ENCODE results near the gene BSCL2.

Gene BSCL2

DNA sequence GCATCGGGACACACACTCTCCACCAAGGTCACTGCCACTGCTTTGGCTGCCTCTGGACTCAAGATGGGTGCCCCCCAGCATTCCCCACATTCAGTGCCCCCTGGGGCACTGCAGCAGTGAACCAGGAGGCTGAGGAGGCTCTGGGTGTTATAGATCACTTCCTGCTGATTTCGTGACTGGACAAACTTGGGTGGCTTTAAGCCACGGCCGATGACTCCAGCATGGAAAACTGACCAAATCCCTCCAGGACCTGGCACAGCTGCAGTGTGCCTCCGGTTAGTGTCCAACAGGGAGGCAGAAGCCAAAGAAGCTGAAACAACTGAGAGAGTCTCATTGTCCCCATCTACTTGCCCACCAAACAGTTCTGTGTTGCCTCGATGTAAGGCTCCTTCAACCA, 59.6 kb downstream of the BSCL2 start:
- Histone ChIP-seq H3F3A (ENCODE audit: insufficient read depth, low read length) (peaks cover 5% of the 10 kb centered on the region; the same call in 1 of the 2 replicates), H4K20me1 (ENCODE audit: insufficient read depth, low read length) (no peaks in the 10 kb centered on the region), H3K9ac (ENCODE audit: low read length) (no peak overlapping the region), H3K4me1 (ENCODE audit: low read length) (peaks cover 9% of the 10 kb centered on the region), H2AFZ (ENCODE audit: low read length) (no peak overlapping the region), H3K9me2 (replicated peaks; ENCODE audit: insufficient read depth, low read length) (no peaks in the 10 kb centered on the region), H3K27ac (ENCODE audit: low read length) (no peak overlapping the region), H3K4me3 (ENCODE audit: low read length) (no peak overlapping the region), H3K36me3 (replicated peaks; ENCODE audit: insufficient read depth, low read length) (0 out of 2 replicates have a peak, but pooled peaks cover 8% of the 10 kb centered on the region), H3K79me2 (ENCODE audit: low read length) (peaks cover 66% of the 10 kb centered on the region), H3K4me2 (ENCODE audit: low read depth, low read length) (no peak overlapping the region), H3K27me3 (replicated peaks; ENCODE audit: insufficient read depth, low read length) (no peaks in the 10 kb centered on the region), H3K9me3 (replicated peaks; ENCODE audit: insufficient read depth, low read length) (no peaks in the 10 kb centered on the region)
- TF ChIP-seq EZH2 (optimal IDR thresholded peaks at IDR 0.05; ENCODE audit: low read depth, low read length) (no peak), EZH2phosphoT487 (IDR thresholded peaks at IDR 0.05; ENCODE audit: low read length) (no peak)
- TF ChIP-seq, protein P1, sequence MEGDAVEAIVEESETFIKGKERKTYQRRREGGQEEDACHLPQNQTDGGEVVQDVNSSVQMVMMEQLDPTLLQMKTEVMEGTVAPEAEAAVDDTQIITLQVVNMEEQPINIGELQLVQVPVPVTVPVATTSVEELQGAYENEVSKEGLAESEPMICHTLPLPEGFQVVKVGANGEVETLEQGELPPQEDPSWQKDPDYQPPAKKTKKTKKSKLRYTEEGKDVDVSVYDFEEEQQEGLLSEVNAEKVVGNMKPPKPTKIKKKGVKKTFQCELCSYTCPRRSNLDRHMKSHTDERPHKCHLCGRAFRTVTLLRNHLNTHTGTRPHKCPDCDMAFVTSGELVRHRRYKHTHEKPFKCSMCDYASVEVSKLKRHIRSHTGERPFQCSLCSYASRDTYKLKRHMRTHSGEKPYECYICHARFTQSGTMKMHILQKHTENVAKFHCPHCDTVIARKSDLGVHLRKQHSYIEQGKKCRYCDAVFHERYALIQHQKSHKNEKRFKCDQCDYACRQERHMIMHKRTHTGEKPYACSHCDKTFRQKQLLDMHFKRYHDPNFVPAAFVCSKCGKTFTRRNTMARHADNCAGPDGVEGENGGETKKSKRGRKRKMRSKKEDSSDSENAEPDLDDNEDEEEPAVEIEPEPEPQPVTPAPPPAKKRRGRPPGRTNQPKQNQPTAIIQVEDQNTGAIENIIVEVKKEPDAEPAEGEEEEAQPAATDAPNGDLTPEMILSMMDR (IDR thresholded peaks at IDR 0.05; ENCODE audit: low read length) = no peak
- no peak for DNase-seq

DNA sequence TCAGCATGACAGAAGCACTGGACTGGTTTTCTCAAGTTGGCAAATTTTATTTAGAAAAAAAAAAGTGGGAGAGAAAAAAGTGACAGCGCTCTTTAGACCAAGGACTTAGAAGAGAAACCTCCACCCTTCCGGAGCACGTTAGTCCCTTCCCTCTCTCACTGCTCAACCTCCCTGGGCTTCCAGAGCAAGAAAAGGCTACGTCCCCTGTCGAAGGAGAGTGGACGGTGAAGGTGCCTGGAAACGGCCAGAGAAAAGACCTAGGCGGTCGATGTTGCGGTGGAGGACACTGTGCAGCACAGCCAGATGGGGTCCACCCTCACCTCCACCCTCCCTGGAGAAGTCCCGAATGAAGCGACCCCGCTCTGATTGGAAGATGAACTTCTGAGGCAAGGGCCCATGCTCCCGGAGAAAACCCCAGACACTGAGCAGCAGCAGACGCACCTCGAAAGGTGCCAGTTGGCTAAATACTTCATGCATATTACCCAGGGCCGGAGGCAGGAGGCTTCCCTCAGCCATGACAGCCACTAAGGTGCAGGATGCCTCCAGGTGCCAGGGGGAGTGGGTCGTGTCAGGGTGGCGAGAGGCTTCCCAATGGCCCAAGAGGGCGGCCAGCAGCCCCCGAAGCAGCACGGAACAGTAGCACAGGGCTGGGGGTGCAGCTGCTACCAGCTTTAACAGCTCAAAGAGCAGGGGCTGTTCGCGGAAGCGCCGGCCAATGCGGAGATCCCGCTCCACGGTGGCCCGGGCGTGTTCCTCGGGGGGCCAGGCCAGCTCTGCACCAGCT, 60.2 kb downstream of the BSCL2 start:
- TF ChIP-seq EZH2 (optimal IDR thresholded peaks at IDR 0.05; ENCODE audit: low read depth, low read length) = no peak
- TF ChIP-seq, protein P1 (IDR thresholded peaks at IDR 0.05; ENCODE audit: low read length) = no peak
- TF ChIP-seq EZH2phosphoT487 (IDR thresholded peaks at IDR 0.05; ENCODE audit: low read length) = no peak
- Histone ChIP-seq H3K9me3 (replicated peaks; ENCODE audit: insufficient read depth, low read length) (no peaks in the 10 kb centered on the region), H3K4me2 (ENCODE audit: low read depth, low read length) (peak overlapping the region; percentile 36; the same call in 1 of the 2 replicates), H3K9ac (ENCODE audit: low read length) (no peak overlapping the region), H3K27ac (ENCODE audit: low read length) (peak overlapping the region; percentile 4; the same call in 1 of the 2 replicates), H3K9me2 (replicated peaks; ENCODE audit: insufficient read depth, low read length) (no peaks in the 10 kb centered on the region), H2AFZ (ENCODE audit: low read length) (no peak overlapping the region), H3K4me3 (ENCODE audit: low read length) (no peak overlapping the region), H3K27me3 (replicated peaks; ENCODE audit: insufficient read depth, low read length) (no peaks in the 10 kb centered on the region), H4K20me1 (ENCODE audit: insufficient read depth, low read length) (no peaks in the 10 kb centered on the region), H3K36me3 (replicated peaks; ENCODE audit: insufficient read depth, low read length) (0 out of 2 replicates have a peak, but pooled peaks cover 8% of the 10 kb centered on the region), H3F3A (ENCODE audit: insufficient read depth, low read length) (peaks cover 5% of the 10 kb centered on the region; the same call in 1 of the 2 replicates), H3K79me2 (ENCODE audit: low read length) (peaks cover 66% of the 10 kb centered on the region), H3K4me1 (ENCODE audit: low read length) (peaks cover 9% of the 10 kb centered on the region)
- DNase-seq = no peak

DNA sequence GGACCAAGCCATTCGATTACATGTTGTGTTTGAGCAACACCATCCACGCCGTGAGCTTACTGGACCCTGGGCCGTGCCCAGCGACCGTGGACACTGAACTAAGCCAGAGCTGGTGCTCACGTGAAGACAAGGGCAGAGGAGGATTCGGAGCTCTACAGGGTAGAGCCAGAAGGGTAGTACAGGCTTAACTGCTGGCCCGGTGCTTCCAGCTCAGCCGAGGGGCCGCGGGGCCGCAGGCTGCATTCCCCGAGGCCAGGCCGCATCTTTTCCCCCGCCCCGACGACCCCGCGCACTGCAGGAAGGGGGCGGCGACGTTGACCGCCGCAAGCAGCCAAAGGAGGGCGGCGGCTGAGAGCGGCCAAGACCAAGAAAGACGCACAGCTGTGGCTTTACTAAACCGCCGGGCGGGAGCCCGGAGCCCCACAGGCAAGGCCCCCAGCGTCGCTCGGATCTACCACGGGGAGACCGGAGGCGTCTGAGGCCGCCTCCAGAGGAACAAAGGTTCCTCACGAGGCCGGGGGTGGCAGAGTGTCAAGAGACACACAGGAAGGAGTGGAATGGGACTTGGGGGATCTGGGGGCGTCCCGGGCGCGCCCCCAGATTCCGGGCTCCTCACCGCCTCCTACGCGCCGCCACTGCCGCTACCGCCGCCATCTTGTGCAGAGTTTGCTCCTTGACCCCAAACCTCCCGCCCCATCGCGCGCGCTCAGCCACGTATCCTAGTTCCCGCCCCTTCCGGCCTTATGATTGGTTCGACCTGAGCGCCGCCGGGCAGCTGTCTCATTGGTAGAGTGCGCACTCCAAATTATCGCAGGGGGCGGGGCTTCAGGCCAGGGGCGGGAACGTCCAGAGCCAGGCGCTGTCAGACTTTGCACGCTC, 61.0 kb downstream of the BSCL2 start, which contains the start of gene GANAB:
Gene GANAB, minus strand, starts transcription at position 668 of the 879 bp plus-strand sequence. Its CDS starts 14 bp downstream, at position 654.
- H4K20me1 ChIP-seq (ENCODE audit: insufficient read depth, low read length) = no peaks in the 10 kb centered on the region
- DNase-seq = peak; percentile 99
- H3K9me2 ChIP-seq (replicated peaks; ENCODE audit: insufficient read depth, low read length) = no peaks in the 10 kb centered on the region
- peak within 1 kb of the TSS; percentile 89 for H3K4me3 ChIP-seq (ENCODE audit: low read length)
- peaks cover 9% of the 10 kb centered on the region for H3K4me1 ChIP-seq (ENCODE audit: low read length)
- TF ChIP-seq EZH2 (optimal IDR thresholded peaks at IDR 0.05; ENCODE audit: low read depth, low read length) (no peak), EZH2phosphoT487 (IDR thresholded peaks at IDR 0.05; ENCODE audit: low read length) (no peak)
- TF ChIP-seq, protein P1 (IDR thresholded peaks at IDR 0.05; ENCODE audit: low read length) = no peak
- H3K27me3 ChIP-seq (replicated peaks; ENCODE audit: insufficient read depth, low read length) = no peaks in the 10 kb centered on the region
- peak within 1 kb of the TSS; percentile 89 for H3K4me2 ChIP-seq (ENCODE audit: low read depth, low read length)
- H3F3A ChIP-seq (ENCODE audit: insufficient read depth, low read length) = peaks cover 5% of the 10 kb centered on the region; the same call in 1 of the 2 replicates
- H3K27ac ChIP-seq (ENCODE audit: low read length) = peak within 1 kb of the TSS; percentile 61; the same call in 1 of the 2 replicates
- H3K9ac ChIP-seq (ENCODE audit: low read length) = peak within 1 kb of the TSS; percentile 95
- no peaks in the 10 kb centered on the region for H3K9me3 ChIP-seq (replicated peaks; ENCODE audit: insufficient read depth, low read length)
- H3K79me2 ChIP-seq (ENCODE audit: low read length) = peaks cover 66% of the 10 kb centered on the region
- H3K36me3 ChIP-seq (replicated peaks; ENCODE audit: insufficient read depth, low read length) = 0 out of 2 replicates have a peak, but pooled peaks cover 8% of the 10 kb centered on the region
- H2AFZ ChIP-seq (ENCODE audit: low read length) = peak within 1 kb of the TSS; percentile 40

Measured in MM.1S (cell line).